CD4-positive, alpha-beta T cell (primary cell): ENCODE results near the gene TOP3B. TPM values are rescaled to one million over a fixed set of nuclear protein-coding genes. Genes with fewer than 3 reads are reported as not detected.

Experiments
- ATAC-seq: fragments of 200-7000 bp; cut with Tn5 transposase; one replicate; pipeline ENCODE4 v1.10.0; 2022; ENCODE audit warnings: mild to moderate bottlenecking; ENCODE audit not compliant: poor library complexity
- CTCF ChIA-PET: fragments of 350-600 bp; sonication (Branson Sonifier 250); formaldehyde crosslinking; loops from one replicate; lab custom pipeline; 2021; ENCODE audit warnings: antibody characterized with exemption, inconsistent platforms; lab: Charles Lee
- POLR2A ChIA-PET: fragments of 350-600 bp; sonication (Branson Sonifier 250); formaldehyde crosslinking; loops from one replicate; lab custom pipeline; 2021; ENCODE audit warnings: antibody characterized with exemption, inconsistent platforms; lab: Charles Lee
- DNase-seq, 14 experiments: peaks; one replicate each; pipeline ENCODE4 v3.0.0-alpha.2; 2013 to 2020; ENCODE audit warnings: mixed read lengths in 2 of 14
- H3K27ac ChIP-seq, 2 donors: one replicate each; pipeline versions ENCODE4 v1.5.1 to v1.7.0; 2013; ENCODE audit warnings: low read length in 2 of 2, low read depth in 1 of 2, mild to moderate bottlenecking in 1 of 2
- H3K27me3 ChIP-seq, 2 experiments: 1 replicate in 1 of 2; 2 replicates in 1 of 2; pipeline versions ENCODE4 v1.6.1 to v1.7.0; 2013; ENCODE audit warnings: low read length in 2 of 2, control low read depth in 1 of 2, mild to moderate bottlenecking in 1 of 2, moderate library complexity in 1 of 2; ENCODE audit not compliant: insufficient read depth in 2 of 2, control insufficient read depth in 1 of 2
- H3K36me3 ChIP-seq: one replicate; pipeline ENCODE4 v1.6.1; 2013; ENCODE audit warnings: low read length, control low read depth; ENCODE audit not compliant: insufficient read depth
- H3K4me1 ChIP-seq: one replicate; pipeline ENCODE4 v1.6.1; 2013; ENCODE audit warnings: low read length, control low read depth; ENCODE audit not compliant: insufficient read depth
- H3K4me3 ChIP-seq: one replicate; pipeline ENCODE4 v1.5.1; 2013; ENCODE audit warnings: mild to moderate bottlenecking, low read length, moderate library complexity
- H3K9me3 ChIP-seq, 2 experiments: 1 replicate in 1 of 2; 2 replicates in 1 of 2; pipeline versions ENCODE4 v1.6.1 to v1.7.0; 2013; ENCODE audit warnings: low read length in 2 of 2, mild to moderate bottlenecking in 2 of 2, control low read depth in 1 of 2, moderate library complexity in 1 of 2; ENCODE audit not compliant: control insufficient read depth in 1 of 2, insufficient read depth in 1 of 2
- H3K27ac Mint-ChIP-seq: one replicate; pipeline ENCODE4 v1.8.0; 2020; ENCODE audit warnings: mixed read lengths
- H3K27me3 Mint-ChIP-seq: one replicate; pipeline ENCODE4 v1.8.0; 2021; ENCODE audit warnings: mixed read lengths
- H3K36me3 Mint-ChIP-seq: one replicate; pipeline ENCODE4 v1.8.0; 2021; ENCODE audit warnings: low read depth, mixed read lengths
- H3K4me1 Mint-ChIP-seq: one replicate; pipeline ENCODE4 v1.8.0; 2021; ENCODE audit warnings: low read depth, mixed read lengths
- H3K4me3 Mint-ChIP-seq: one replicate; pipeline ENCODE4 v1.8.0; 2020; ENCODE audit warnings: mild to moderate bottlenecking, mixed read lengths
- H3K9me3 Mint-ChIP-seq: one replicate; pipeline ENCODE4 v1.8.0; 2020; ENCODE audit warnings: mixed read lengths
- intact Hi-C, 2 experiments: fragments of 100-400 bp; cut with DNase I in 1 of 2; cut with micrococcal nuclease in 1 of 2; formaldehyde crosslinking; loops; one replicate each; pipeline versions ENCODE4 v1.15.1 to v1.9.0; 2023 to 2025; cut with DNase I, micrococcal nuclease
- total RNA-seq, 174 experiments: library from RNA in 2 of 174; stranded (reverse) in 2 of 174; gene quantifications; one replicate each; pipeline ENCODE4 v1.2.3 and lab custom pipeline; 2021 to 2026
- TF ChIP-seq, protein P1 (sequence below): fragments of 200-600 bp; IDR thresholded peaks from one replicate; pipeline ENCODE4 v1.8.0; 2022; ENCODE audit warnings: antibody characterized with exemption, mild to moderate bottlenecking

TOP3B gene
- total RNA-seq, 2 experiments from 2014 or later, result 60.2 to 62.8 TPM

DNA sequence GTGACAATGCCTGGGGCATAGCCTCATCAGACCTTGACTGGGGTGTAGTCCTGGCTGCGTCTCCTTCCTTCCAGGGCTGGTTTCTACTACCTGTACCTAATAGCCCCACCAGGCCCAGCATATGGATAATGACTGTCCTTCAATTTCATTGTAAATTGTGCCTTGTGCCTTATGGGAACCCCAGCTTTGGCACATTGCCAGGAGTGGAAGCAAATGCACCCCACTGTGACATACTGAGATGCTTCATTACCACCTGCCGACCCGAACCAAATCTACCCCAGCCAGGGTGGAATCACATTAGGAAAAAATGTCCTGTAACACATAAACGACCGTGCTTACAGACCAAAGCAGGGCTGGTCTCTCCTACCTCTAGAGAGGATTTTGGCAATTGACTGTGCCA lies 7.3 kb downstream of the TOP3B start:
- Mint-ChIP-seq H3K36me3 (peaks cover 66% of the 10 kb centered on the region), H3K9me3 (no peaks in the 10 kb centered on the region), H3K27ac (no peak overlapping the region), H3K27me3 (no peaks in the 10 kb centered on the region), H3K4me3 (no peak overlapping the region), H3K4me1 (peaks cover 29% of the 10 kb centered on the region)
- POLR2A ChIA-PET, result no interaction called here
- Histone ChIP-seq H3K9me3 (no peaks in the 10 kb centered on the region), H3K4me3 (no peak overlapping the region), H3K27ac (no peak overlapping the region), H3K4me1 (peaks cover 4% of the 10 kb centered on the region), H3K27me3 (no peaks in the 10 kb centered on the region), H3K36me3 (peaks cover 60% of the 10 kb centered on the region)
- no peak for DNase-seq
- CTCF ChIA-PET, result no interaction called here
- no peak for ATAC-seq
- TF ChIP-seq, protein P1, sequence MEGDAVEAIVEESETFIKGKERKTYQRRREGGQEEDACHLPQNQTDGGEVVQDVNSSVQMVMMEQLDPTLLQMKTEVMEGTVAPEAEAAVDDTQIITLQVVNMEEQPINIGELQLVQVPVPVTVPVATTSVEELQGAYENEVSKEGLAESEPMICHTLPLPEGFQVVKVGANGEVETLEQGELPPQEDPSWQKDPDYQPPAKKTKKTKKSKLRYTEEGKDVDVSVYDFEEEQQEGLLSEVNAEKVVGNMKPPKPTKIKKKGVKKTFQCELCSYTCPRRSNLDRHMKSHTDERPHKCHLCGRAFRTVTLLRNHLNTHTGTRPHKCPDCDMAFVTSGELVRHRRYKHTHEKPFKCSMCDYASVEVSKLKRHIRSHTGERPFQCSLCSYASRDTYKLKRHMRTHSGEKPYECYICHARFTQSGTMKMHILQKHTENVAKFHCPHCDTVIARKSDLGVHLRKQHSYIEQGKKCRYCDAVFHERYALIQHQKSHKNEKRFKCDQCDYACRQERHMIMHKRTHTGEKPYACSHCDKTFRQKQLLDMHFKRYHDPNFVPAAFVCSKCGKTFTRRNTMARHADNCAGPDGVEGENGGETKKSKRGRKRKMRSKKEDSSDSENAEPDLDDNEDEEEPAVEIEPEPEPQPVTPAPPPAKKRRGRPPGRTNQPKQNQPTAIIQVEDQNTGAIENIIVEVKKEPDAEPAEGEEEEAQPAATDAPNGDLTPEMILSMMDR, result no peak
- intact Hi-C loops, result no loop called here

DNA sequence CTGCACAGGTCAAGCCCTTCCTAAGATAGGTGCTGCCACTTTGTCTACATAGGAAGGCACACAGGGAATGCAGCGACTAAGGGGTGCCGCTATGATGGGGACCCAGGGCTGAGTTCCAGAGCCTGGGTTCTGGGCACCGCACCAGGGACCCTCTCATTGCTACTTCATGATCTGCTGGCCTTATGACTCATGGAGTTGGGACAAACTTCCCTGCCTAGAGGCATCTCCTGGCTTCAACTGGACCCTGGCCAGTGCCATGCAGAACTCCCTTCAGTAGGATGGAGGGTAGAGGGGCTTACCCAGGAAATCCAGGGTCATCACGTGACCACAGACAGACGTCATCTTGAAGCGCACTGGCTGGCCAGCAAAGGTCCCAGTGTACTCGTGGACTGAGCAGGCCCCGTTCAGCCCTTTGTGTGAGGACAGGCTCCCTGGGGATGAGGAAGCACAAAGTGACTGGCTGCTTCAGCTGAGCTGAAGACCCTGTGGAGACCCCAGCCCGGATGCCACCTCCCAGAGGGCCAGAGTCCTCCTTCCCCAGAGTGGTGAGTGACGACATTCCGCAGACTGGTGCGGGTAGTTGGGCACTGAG lies 8.4 kb downstream of the TOP3B start:
- peaks cover 22% of the 10 kb centered on the region for H3K4me1 Mint-ChIP-seq
- H3K36me3 Mint-ChIP-seq, result peaks cover 71% of the 10 kb centered on the region
- ChIA-PET CTCF (no interaction called here), POLR2A (no interaction called here)
- H3K9me3 ChIP-seq, result no peaks in the 10 kb centered on the region
- H3K27me3 ChIP-seq, result no peaks in the 10 kb centered on the region
- peaks cover 67% of the 10 kb centered on the region for H3K36me3 ChIP-seq
- H3K27ac Mint-ChIP-seq, result no peak overlapping the region
- H3K4me3 ChIP-seq, result no peak overlapping the region
- no peaks in the 10 kb centered on the region for H3K27me3 Mint-ChIP-seq
- intact Hi-C loops, result no loop called here
- DNase-seq (no peak), ATAC-seq (no peak)
- H3K9me3 Mint-ChIP-seq, result no peaks in the 10 kb centered on the region
- no peak overlapping the region for H3K27ac ChIP-seq
- H3K4me1 ChIP-seq, result peaks cover 4% of the 10 kb centered on the region
- H3K4me3 Mint-ChIP-seq, result no peak overlapping the region
- TF ChIP-seq, protein P1, result no peak

DNA sequence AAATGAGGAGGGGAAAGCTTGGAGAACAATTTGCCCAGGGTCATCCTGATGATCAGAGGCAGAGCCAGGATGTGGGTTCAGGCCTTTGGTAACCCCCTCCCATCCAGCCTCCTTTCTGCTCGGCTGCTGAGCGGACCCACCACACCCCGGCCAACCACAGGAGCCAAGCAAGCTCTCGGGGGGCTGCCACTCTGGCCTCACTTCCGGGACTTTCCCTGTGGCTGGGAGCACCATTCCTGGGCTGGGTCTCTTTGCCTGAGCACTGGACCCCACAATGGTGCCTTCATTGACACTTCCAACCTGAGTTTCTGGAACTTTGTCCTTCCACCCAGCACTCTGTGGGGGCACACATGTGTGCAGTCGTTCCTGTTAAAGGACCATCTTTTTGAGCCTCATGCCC lies 9.8 kb downstream of the TOP3B start:
- ChIA-PET POLR2A (interaction anchor here (2.4 kb wide), 1 partner anchor 10 kb away, joined by 12 read pairs; the partner anchor contains the start of gene TOP3B), CTCF (interaction anchor here (0.9 to 1.4 kb wide), 5 partner anchors 10 to 198 kb away, joined by 3 to 17 read pairs (median 5); partner anchors contain the start of genes PPM1F and TOP3B)
- no peaks in the 10 kb centered on the region for H3K27me3 ChIP-seq
- Mint-ChIP-seq H3K27ac (no peak overlapping the region), H3K9me3 (no peaks in the 10 kb centered on the region), H3K4me3 (no peak overlapping the region), H3K27me3 (no peaks in the 10 kb centered on the region), H3K4me1 (peaks cover 10% of the 10 kb centered on the region), H3K36me3 (peaks cover 70% of the 10 kb centered on the region)
- no peaks in the 10 kb centered on the region for H3K9me3 ChIP-seq
- no peak overlapping the region for H3K4me3 ChIP-seq
- DNase-seq (no peak), ATAC-seq (no peak)
- TF ChIP-seq, protein P1, result no peak
- no peak overlapping the region for H3K27ac ChIP-seq
- peaks cover 4% of the 10 kb centered on the region for H3K4me1 ChIP-seq
- H3K36me3 ChIP-seq, result peaks cover 77% of the 10 kb centered on the region
- intact Hi-C loops, result no loop called here
